HG02610 (cell line): ENCODE measurements around the gene ATP10B.
"Not testable (repeated sequence)": the region's sequence is repeated elsewhere in the genome, so short reads cannot be mapped to it uniquely, and the experiment has no call there.

Source experiments
- ATAC-seq: cut with Tn5 transposase; IDR thresholded peaks from one replicate; pipeline ENCODE4 v1.9.1; 2021; ENCODE audit warnings: mild to moderate bottlenecking, moderate library complexity; ENCODE audit not compliant: unreplicated experiment

ATP10B gene

GRCh38 chr5:160852049-160852448 lies at the start of gene ATP10B:
Gene ATP10B (minus strand): TSS chr5:160852211. CDS start chr5:160688074, 164,137 bp downstream.
- ATAC-seq, result no peak

- ATAC-seq, result no peak
Observed at GRCh38 chr5:160901656-160902055, 49.6 kb upstream of the ATP10B start.

- no peak for ATAC-seq
Observed at GRCh38 chr5:160899735-160900134, 47.7 kb upstream of the ATP10B start.

- not testable (repeated sequence) for ATAC-seq
Observed at GRCh38 chr5:160893180-160893964, 41.4 kb upstream of the ATP10B start.

GRCh38 chr5:160887780-160888179 lies 35.8 kb upstream of the ATP10B start:
- ATAC-seq, result no peak

- not testable (repeated sequence) for ATAC-seq
Observed at GRCh38 chr5:160873560-160874200, 21.7 kb upstream of the ATP10B start.

- no peak for ATAC-seq
Observed at GRCh38 chr5:160869989-160870521, 18.0 kb upstream of the ATP10B start.

- ATAC-seq, result no peak
Observed at GRCh38 chr5:160867976-160868375, 16.0 kb upstream of the ATP10B start.

GRCh38 chr5:160851451-160851850 lies 560 bp downstream of the ATP10B start:
- ATAC-seq, result no peak

- no peak for ATAC-seq
Observed at GRCh38 chr5:160850421-160850820, 1.6 kb downstream of the ATP10B start.

- ATAC-seq, result no peak
Observed at GRCh38 chr5:160847526-160848085, 4.4 kb downstream of the ATP10B start.

- no peak for ATAC-seq
Observed at GRCh38 chr5:160846642-160847041, 5.4 kb downstream of the ATP10B start.

- ATAC-seq, result no peak
Observed at GRCh38 chr5:160844177-160844576, 7.8 kb downstream of the ATP10B start.

GRCh38 chr5:160843240-160843639 lies 8.8 kb downstream of the ATP10B start:
- ATAC-seq, result peak; percentile 91

GRCh38 chr5:160837749-160838593 lies 14.0 kb downstream of the ATP10B start:
- ATAC-seq, result no peak

- no peak for ATAC-seq
Observed at GRCh38 chr5:160837211-160837610, 14.8 kb downstream of the ATP10B start.

GRCh38 chr5:160835818-160836528 lies 16.0 kb downstream of the ATP10B start:
- ATAC-seq, result no peak

GRCh38 chr5:160835376-160835775 lies 16.6 kb downstream of the ATP10B start:
- ATAC-seq, result no peak

GRCh38 chr5:160833806-160834205 lies 18.2 kb downstream of the ATP10B start:
- no peak for ATAC-seq

- ATAC-seq, result no peak
Observed at GRCh38 chr5:160831801-160832200, 20.2 kb downstream of the ATP10B start.
